NOMO-1 treated with dmso at 0.1 percent for 144 hours (cell line): ENCODE measurements around the gene TCIRG1.
A peak's percentile ranks its signal among the peaks of the same experiment; 100 is the strongest.

Experiments
- DNase-seq: peaks from one replicate; lab custom pipeline; 2025; ENCODE audit not compliant: unreplicated experiment; lab: John Stamatoyannopoulos, UW

The TCIRG1 gene

GRCh38 chr11:68037411-68038225, 1.2 kb upstream of the TCIRG1 start:
- DNase-seq = no peak

GRCh38 chr11:68038226-68038717, 553 bp upstream of the TCIRG1 start:
- no peak for DNase-seq

- no peak for DNase-seq
These were observed 781 bp downstream of the TCIRG1 start for GRCh38 chr11:68039526-68040086.

GRCh38 chr11:68040101-68040956, 1.5 kb downstream of the TCIRG1 start:
- DNase-seq = peak; percentile 90

- no peak for DNase-seq
These were observed 2.2 kb downstream of the TCIRG1 start for GRCh38 chr11:68040957-68041591.

GRCh38 chr11:68041617-68042218, 2.9 kb downstream of the TCIRG1 start:
- no peak for DNase-seq

- no peak for DNase-seq
These were observed 3.6 kb downstream of the TCIRG1 start for GRCh38 chr11:68042219-68043028.

- DNase-seq = no peak
These were observed 4.2 kb downstream of the TCIRG1 start for GRCh38 chr11:68043029-68043348.

- no peak for DNase-seq
These were observed 4.7 kb downstream of the TCIRG1 start for GRCh38 chr11:68043349-68044144.

- no peak for DNase-seq
These were observed 5.5 kb downstream of the TCIRG1 start for GRCh38 chr11:68044145-68044813.

- no peak for DNase-seq
These were observed 6.1 kb downstream of the TCIRG1 start for GRCh38 chr11:68044898-68045351.

- no peak for DNase-seq
These were observed 8.8 kb downstream of the TCIRG1 start for GRCh38 chr11:68047437-68048290.

- no peak for DNase-seq
These were observed 10.1 kb downstream of the TCIRG1 start for GRCh38 chr11:68048681-68049508.

GRCh38 chr11:68049509-68050370, 10.9 kb downstream of the TCIRG1 start:
- DNase-seq = no peak

GRCh38 chr11:68050371-68050841, 11.6 kb downstream of the TCIRG1 start:
- DNase-seq = no peak
